ENCODE data around the gene ANKRD33B. TPM values are rescaled to one million over a fixed set of nuclear protein-coding genes. Genes with fewer than 3 reads are reported as not detected.

Gene ANKRD33B
- total and polyA plus RNA-seq, 2 donors (not counting 1 experiment from before 2014, with no cell fraction given) = 7.7 to 7.8 TPM

- Histone ChIP-seq H4K20me1 (ENCODE audit: control insufficient read depth, extremely low read depth, insufficient read depth, low read length) (no peaks in the 10 kb centered on the region), H3K79me2 (ENCODE audit: control insufficient read depth, insufficient read depth, low read length) (no peaks in the 10 kb centered on the region), H3K9me3 (ENCODE audit: control insufficient read depth, insufficient read depth, low read depth, low read length) (no peaks in the 10 kb centered on the region), H3K4me3 (replicated peaks in 1 of 4; ENCODE audit: control extremely low read depth in 1 of 4, insufficient read depth in 1 of 4, low read depth in 3 of 4, low read length in 4 of 4) (no peak overlapping the region), H3K27ac (ENCODE audit: insufficient read depth, low read length) (peak overlapping the region; percentile 44), H3K9ac (ENCODE audit: insufficient read depth, low read length) (no peak overlapping the region), H3K27me3 (ENCODE audit: control insufficient read depth, insufficient read depth, low read length) (peaks cover 4% of the 10 kb centered on the region), H3K4me2 (ENCODE audit: extremely low read depth, insufficient read depth, low read length) (no peak overlapping the region), H2AFZ (ENCODE audit: low read length) (no peak overlapping the region), H3K4me1 (ENCODE audit: control insufficient read depth, extremely low read depth, insufficient read depth, low read length) (peaks cover 19% of the 10 kb centered on the region), H3K36me3 (ENCODE audit: control insufficient read depth, insufficient read depth, low read length) (no peaks in the 10 kb centered on the region)
- peak; percentile 30 to 41 for DNase-seq (ENCODE audit: low read depth in 2 of 2)
- TF ChIP-seq CTCF (conservative IDR thresholded peaks at IDR 0.05 in 1 of 2, IDR thresholded peaks at IDR 0.05 in 1 of 2; ENCODE audit: low read depth in 1 of 2, low read length in 2 of 2) (no peak), EZH2 (IDR thresholded peaks at IDR 0.05; ENCODE audit: low read length, missing control alignments) (no peak)
Observed at GRCh38 chr5:10550222-10550995, 13.5 kb upstream of the ANKRD33B start.

- H2AFZ ChIP-seq (ENCODE audit: low read length) = no peak overlapping the region
- no peaks in the 10 kb centered on the region for H3K79me2 ChIP-seq (ENCODE audit: control insufficient read depth, insufficient read depth, low read length)
- H3K36me3 ChIP-seq (ENCODE audit: control insufficient read depth, insufficient read depth, low read length) = no peaks in the 10 kb centered on the region
- peak overlapping the region; percentile 16 for H3K4me2 ChIP-seq (ENCODE audit: extremely low read depth, insufficient read depth, low read length)
- H3K27ac ChIP-seq (ENCODE audit: insufficient read depth, low read length) = peak overlapping the region; percentile 85
- no peak for DNase-seq (ENCODE audit: low read depth in 2 of 2)
- H3K4me3 ChIP-seq (replicated peaks in 1 of 4; ENCODE audit: control extremely low read depth in 1 of 4, insufficient read depth in 1 of 4, low read depth in 3 of 4, low read length in 4 of 4) = no peak overlapping the region
- peaks cover 26% of the 10 kb centered on the region for H3K4me1 ChIP-seq (ENCODE audit: control insufficient read depth, extremely low read depth, insufficient read depth, low read length)
- H4K20me1 ChIP-seq (ENCODE audit: control insufficient read depth, extremely low read depth, insufficient read depth, low read length) = no peaks in the 10 kb centered on the region
- H3K9me3 ChIP-seq (ENCODE audit: control insufficient read depth, insufficient read depth, low read depth, low read length) = no peaks in the 10 kb centered on the region
- H3K27me3 ChIP-seq (ENCODE audit: control insufficient read depth, insufficient read depth, low read length) = no peaks in the 10 kb centered on the region
- H3K9ac ChIP-seq (ENCODE audit: insufficient read depth, low read length) = no peak overlapping the region
- no peak for TF ChIP-seq EZH2 (IDR thresholded peaks at IDR 0.05; ENCODE audit: low read length, missing control alignments)
- TF ChIP-seq CTCF (conservative IDR thresholded peaks at IDR 0.05 in 1 of 2, IDR thresholded peaks at IDR 0.05 in 1 of 2; ENCODE audit: low read depth in 1 of 2, low read length in 2 of 2) = no peak
Observed at GRCh38 chr5:10551782-10552138, 12.1 kb upstream of the ANKRD33B start.

- H3K4me2 ChIP-seq (ENCODE audit: extremely low read depth, insufficient read depth, low read length) = no peak overlapping the region
- H4K20me1 ChIP-seq (ENCODE audit: control insufficient read depth, extremely low read depth, insufficient read depth, low read length) = no peaks in the 10 kb centered on the region
- H3K79me2 ChIP-seq (ENCODE audit: control insufficient read depth, insufficient read depth, low read length) = no peaks in the 10 kb centered on the region
- H3K27me3 ChIP-seq (ENCODE audit: control insufficient read depth, insufficient read depth, low read length) = no peaks in the 10 kb centered on the region
- H3K9me3 ChIP-seq (ENCODE audit: control insufficient read depth, insufficient read depth, low read depth, low read length) = no peaks in the 10 kb centered on the region
- H3K4me3 ChIP-seq (replicated peaks in 1 of 4; ENCODE audit: control extremely low read depth in 1 of 4, insufficient read depth in 1 of 4, low read depth in 3 of 4, low read length in 4 of 4) = no peak overlapping the region
- H3K27ac ChIP-seq (ENCODE audit: insufficient read depth, low read length) = peak overlapping the region; percentile 85
- H3K4me1 ChIP-seq (ENCODE audit: control insufficient read depth, extremely low read depth, insufficient read depth, low read length) = peaks cover 32% of the 10 kb centered on the region
- peak in 1 of 2 donors; percentile 77 for DNase-seq (ENCODE audit: low read depth in 2 of 2)
- H3K9ac ChIP-seq (ENCODE audit: insufficient read depth, low read length) = no peak overlapping the region
- no peaks in the 10 kb centered on the region for H3K36me3 ChIP-seq (ENCODE audit: control insufficient read depth, insufficient read depth, low read length)
- TF ChIP-seq EZH2 (IDR thresholded peaks at IDR 0.05; ENCODE audit: low read length, missing control alignments) (no peak), CTCF (conservative IDR thresholded peaks at IDR 0.05 in 1 of 2, IDR thresholded peaks at IDR 0.05 in 1 of 2; ENCODE audit: low read depth in 1 of 2, low read length in 2 of 2) (no peak)
- no peak overlapping the region for H2AFZ ChIP-seq (ENCODE audit: low read length)
Observed at GRCh38 chr5:10552183-10553143, 11.4 kb upstream of the ANKRD33B start.

Measured in fibroblast of lung (primary cell).